NCI-H1417 (cell line): Measurements from ENCODE around the gene SLC6A9.

Experiments
- DNase-seq, 3 experiments: peaks; one replicate each; lab custom pipeline; 2025; lab: John Stamatoyannopoulos, UW

Gene SLC6A9

DNA sequence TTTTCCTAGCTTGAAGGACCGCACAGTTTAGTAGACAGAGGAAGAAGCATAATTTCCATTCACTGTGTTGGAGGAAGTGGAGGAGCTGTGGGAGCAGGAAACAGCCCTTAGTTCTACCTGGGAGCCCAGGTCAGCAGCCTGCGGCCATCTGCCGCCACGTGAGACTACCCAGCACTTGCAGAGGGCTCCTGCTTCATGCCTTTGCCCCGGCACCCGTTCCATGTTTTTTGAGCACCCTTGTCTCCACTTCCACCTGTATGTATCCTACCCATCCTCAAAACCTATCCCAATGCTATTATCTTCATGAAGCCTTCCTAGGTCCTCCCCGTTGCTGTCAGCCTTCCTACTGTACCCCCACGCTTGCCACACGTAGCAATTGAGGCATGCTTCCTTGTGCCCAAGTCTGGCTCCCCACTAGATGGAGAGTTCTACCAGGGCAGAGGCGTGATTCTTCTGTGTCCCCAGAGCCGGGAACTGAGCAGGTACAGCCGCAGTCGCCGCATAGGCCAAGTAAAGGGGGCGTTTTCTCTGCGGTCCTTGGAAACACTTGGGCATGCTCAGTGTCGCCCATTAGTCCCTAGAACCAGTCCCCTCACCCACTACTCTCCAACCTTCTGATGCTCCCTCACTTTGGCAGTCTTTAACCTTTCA is 1.9 kb downstream of the SLC6A9 start:
- DNase-seq: peak in 2 of 3 experiments; percentile 63 to 88

DNA sequence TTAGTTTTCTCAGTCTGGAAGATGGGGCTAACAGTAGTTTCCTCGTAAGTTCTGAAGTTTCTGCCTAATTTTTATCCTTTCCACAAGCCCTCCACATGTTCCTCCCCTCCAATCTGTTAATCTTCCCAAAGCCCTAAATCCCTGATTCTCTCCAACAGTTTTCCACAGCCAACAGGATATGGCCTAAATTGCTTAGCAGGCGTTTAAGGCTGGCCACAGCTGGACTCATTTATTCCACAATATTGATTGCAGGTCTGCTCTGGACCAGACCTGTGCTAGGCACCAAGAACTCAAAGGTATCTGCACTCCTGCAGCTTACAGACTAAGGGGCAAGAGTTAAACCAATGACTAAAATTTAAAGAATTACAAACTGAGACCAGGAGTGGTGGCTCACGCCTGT is 3.9 kb downstream of the SLC6A9 start:
- DNase-seq: no peak

DNA sequence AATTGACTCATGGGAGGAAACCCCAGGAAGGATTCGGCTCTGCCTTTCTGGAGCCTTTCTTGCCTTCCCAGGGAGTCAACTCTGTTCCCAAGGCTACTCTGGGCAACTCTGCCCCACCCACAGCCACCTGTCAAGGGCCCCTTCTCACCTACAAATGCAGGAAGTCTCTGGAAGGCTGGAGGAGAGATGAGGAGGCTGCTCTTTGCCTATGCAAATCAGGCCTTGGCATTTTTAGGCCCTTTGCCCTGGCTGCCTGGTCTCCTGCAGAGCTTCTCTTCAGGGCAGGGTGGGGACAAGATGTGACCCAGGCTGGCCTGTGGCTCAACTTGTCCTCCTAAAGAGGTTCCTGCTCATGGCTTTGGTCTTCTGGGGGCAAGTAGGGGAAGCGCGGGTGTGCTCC is 5.4 kb downstream of the SLC6A9 start:
- peak in 2 of 3 experiments; percentile 6 to 26 for DNase-seq

DNA sequence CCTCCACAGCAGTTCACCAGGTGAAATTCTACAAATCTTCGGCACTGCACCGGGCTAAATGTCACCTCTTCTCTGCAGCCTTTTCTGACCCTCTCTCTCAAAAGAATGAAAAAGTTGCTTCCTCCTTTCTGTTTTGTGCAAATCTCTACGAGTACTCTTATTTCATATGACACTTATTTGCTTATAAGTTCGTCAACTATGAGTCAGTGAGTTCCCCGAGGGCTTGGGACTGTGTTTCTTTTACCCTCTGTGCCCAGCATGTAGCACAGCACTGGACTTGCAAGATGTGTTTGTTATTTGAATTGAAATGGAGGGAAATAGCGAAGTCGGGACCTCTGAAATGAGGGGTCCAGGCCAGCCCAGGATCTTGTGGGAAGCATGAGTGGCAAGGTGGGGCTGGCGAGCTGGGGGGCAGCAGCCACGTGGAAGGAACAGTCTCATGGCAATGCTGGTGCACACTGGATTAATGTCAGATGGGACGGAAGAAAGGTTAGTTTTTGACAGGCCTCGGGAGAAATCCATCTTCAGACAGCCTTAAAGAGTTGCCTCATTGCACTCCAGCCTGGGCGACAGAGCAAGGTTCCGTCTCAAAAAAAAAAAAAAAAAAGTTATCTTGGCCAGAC is 6.2 kb downstream of the SLC6A9 start:
- DNase-seq: no peak

DNA sequence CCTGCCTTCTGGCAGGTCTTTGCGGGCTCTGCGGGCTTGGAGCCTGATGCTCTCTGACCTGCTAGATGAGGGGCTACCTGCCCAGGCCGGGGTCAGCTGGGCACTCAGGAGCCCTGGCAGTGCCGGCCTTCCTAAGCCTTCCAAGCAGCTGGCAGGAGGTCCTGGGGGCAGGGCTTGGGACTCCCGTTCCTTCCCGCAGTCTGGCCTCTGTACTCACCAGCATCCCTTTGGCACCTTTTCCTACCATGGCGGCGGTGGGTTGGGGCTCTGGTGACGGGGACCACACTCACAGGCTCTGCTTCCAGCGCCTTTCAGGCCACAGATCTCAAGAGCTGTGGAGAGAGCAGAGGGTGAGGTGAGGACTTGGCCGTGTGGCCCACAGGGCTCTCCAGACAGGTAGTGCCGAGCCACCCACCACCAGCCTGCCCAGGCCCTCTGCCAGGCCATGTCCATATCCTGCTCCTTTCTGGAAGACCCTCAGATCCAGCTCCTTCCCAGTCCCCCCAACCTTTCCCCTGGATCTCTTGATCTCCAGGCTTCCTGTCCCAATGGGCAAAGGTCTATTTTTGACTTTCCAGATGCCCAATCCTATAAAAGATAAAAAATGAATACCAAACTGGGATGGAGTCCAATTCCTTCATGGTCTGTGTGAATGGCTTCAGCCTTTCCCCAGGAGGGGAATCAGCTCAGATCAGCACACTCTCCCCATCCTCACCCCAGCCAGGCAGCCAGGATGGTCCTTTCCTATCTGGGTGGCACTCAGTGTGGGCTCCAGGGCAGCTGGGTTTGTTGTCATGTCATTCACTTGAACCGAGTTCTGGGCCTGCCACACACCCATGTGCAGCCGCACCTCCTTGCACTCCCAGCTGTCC is 7.0 kb downstream of the SLC6A9 start:
- no peak for DNase-seq

DNA sequence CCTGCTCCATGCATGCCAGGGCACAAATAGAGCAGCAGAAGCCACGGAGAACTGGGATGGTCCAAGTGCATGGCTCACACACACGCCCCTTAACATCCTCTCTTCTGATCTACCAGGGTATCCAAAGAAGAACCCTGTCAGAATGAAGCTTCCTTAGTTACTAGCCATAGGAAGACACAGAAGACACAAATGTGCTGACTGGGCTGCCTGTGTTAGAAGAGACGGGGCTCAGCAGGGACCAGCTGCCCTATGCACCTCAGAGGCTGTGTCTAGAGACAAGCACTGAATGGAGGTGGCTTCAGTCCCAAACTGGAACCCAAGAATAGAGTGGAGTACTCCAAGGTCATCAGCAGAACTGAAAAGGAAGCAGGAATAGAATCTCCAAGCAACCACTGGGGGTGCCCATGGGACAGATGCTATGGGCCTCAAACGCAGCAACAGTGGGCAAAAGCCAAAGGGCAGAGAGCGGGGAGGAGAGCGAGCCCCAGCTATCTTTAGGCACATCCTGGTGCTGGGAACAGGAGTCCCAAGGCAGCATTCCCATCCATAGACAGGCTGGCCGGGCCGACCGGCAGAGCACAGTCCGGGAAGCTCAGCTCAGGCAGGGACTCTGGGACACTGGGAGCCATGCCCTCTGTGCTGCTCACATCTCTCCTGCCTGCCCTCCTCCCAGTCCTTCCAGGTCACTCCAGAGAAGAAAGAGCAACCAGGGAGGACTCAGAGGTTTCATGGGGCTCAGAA is 9.5 kb downstream of the SLC6A9 start:
- DNase-seq: no peak

DNA sequence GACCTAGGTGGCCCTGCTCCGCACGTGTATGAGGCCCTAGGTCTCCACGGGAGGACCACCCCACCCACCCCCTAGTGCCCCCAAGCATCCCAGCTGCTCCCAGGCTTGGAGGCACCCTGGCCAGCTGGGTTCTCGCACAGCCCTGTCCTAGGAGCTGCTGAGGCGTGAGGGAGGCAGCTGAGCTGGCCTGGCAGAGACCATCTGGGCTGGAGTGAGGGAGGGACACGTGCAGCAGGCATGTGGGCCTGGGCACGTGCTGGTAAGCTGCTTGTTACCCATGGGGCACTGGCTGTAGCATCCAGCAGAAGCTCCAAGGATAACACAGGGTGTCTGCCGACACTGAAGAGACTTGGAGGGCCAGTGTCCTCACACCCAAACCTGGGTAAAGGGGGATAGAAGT is 10.1 kb downstream of the SLC6A9 start:
- no peak for DNase-seq

DNA sequence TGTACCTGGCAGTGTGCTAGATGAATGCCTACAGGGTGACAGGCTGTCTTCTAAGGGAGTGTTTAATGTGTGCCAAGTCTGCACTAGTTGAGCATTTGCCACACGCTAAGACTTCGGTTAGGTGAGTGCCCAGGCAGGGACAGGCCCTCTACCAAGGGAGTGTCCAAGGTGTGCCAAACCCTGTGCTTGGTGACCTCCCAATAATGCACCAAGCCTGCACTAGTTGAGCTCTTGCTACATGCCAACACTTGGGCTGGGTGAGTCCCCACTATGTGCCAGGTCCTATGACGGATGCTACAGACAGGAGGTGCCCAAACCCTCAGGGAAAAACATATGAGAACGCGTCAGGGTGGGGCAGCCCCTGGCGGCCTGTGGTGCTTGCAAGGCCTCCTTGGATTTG is 10.8 kb downstream of the SLC6A9 start:
- DNase-seq: no peak

DNA sequence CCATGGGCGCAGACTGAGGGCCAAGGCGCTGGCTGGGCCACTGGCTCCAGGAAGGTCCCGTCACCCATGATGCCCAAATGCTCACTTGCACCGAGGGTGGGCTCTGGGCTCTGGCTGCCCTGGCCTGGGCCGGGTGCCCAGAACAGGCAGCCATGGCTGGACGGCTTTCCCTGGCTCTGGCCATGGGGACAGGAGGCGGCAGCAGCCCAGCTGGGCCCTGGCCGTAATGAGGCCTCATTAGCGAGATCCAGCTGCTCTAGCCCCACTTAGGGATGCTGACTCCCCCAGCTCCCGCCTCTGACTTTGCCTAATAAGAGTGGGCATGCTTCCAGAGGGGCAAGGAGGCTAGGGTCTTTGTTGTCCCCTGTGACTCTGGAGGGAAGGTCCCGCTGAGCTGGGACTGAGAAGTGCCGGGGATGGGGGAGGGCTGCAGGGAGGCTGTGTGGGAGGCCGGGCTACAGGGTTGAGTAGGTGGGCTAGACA is 11.8 kb downstream of the SLC6A9 start:
- no peak for DNase-seq

DNA sequence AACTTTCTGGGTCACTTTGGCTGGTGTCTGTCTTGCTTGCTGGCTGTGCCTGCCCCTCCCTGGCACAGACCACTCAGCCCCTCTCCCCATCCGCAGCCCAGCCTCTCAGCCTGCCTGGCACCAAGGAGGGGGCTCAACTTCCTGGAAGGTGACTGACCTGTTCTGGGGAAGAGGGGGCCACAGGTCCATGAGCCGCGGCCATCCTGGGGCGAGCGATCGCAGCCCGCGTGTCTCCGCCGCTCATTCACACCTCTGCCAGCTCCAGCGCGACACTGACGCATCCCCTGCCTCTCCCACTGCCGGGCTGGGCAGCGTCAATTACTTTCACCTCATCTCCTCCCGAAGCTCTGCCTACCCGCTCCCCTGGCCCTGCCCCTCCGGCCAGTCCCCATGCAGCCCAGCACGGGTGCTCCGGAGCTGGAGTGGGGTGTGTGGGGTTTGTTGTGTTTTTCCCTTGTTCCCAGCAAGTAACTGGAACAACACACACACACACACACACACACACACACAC is 14.3 kb downstream of the SLC6A9 start:
- no peak for DNase-seq

DNA sequence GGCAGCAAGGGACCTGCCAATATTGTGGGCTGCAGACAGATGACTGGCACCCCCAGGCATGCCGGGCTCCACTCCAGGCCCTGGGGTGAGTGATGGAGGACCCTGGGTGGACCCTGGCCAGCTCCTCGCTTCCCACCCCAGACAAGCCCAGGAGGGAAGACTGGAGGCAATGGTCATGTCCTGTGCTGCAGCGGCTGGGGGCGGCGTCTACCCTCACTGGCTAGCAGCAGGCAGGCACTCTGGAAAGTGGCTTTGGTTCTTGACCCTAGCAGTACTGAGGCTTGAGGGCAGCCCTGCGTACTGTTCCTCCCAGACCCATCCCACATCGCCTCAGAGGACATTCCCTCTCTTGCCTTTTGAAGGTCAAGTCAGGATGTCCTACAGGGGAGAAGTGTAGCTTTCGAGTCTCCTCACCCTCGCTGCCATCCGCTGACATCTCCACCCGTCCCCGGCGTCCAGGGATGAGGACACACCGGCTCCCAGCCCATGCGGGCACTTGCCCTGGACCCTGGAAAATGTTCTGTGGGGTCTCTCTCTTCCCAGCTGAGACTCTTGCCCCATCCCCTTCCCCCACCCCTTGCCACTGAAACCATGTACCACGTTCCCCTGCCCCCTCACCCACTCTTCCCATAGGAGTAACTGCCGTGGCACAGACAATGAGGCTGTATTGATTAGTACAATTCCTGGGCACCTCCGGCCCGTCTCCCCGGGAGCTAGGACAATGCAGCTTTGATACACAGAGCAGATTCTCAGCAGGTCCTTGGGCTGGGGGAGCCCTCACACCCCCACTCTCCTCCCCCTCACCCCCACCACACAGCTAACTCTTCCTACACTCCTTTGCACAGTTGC is 15.0 kb downstream of the SLC6A9 start:
- DNase-seq: no peak

DNA sequence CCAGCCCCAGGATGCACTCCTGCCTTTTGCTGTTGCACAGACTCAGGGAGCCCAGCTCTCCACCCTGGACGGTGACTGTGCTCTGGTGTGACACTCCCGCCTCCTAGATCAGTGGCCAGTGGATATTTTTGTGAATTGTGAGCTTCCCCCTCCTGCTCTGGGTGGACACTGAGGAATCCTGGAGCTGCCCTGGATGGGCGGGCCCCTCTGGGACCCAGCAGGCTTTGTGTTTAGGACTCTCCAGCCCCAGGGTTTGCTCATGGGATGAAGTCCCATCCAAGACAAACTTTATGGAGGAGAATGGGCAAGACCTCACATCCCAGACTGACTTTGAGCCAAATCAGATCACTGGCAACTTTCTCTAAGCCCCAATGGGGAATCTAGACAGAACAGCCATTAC is 16.1 kb downstream of the SLC6A9 start:
- no peak for DNase-seq

DNA sequence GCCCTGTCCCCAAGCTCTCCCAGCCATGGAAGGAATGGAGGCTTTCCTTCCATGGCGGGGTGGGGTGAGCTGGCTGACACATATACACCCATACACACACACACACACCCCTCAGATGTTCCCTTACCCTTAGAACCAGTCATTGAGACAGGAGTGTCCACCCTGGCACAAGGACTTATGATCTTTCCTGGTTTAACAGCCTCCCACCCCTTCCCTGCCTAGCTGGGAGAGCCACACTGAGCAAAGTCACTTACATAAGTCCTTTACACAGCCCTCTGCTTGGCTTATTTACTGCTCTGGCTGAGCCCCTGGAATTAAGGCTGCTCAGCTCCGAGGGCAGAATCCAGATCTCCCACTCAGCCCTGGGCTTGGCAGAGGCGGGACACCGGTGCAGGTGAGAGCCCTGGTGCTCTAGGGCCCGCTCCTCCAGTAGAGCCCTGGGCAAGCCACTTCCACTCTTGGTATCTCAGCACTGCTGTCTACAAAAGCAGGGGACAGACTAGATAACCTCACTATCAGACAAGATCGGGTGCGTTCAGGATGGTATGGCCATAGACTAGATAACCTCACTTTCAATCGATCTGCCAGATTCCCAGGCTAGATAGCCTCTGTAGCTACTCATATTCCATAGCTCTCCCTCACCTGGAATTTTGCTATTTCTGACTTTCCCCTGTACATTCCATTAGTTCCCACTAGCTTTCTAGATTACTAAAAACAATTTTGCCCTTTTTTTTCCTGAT is 16.7 kb downstream of the SLC6A9 start:
- DNase-seq: no peak

DNA sequence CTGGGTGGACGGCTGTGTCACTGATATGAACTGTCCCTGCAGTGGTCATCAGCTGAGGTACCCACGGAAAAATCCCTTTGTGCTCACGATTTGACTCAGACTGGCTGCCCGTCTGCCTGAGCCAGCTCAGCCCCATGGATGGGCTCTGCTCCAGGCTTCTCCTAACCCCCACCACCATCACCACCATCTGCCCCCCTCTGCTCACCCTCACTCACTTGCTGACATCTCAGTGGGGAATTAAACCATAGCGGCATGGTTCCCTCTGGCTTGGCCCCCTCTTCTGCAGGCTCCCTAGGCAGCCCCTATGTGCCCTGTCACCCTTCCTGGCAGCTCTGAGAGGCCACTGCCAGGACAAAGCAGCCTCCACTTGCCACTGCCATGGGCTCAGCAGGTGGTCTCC is 17.3 kb downstream of the SLC6A9 start:
- no peak for DNase-seq

DNA sequence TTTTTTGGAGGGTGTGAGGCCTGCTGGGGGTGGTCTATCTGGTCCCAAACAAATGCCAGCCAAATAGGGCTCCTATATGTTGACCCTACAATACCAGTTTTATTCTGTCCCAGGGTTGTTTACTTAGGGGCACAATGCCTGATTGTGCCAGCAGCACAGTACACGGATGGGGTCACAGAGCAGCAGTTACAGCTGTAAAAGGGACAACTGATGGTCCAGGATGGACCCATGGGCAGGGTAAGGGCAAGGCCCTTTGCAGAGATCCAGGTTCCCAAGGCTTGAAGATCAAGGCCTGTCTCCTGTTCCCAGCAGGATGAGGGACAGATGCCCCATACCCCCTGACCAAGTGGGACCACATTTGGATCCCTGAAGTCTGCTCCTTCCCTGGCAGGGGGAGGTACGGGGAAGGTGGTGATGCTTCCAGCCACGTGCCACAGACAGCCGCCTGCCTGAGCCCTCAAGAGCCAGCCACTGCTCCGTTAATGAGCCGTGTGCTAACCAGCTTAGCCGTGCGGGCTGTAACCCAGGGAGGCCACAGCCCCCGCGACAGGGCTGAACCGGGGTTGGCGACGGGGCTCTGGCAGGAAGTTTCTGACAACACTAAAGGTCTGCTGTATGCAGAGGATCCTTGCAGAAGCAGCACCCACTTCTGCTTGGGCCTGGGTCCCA is 18.2 kb downstream of the SLC6A9 start:
- no peak for DNase-seq

DNA sequence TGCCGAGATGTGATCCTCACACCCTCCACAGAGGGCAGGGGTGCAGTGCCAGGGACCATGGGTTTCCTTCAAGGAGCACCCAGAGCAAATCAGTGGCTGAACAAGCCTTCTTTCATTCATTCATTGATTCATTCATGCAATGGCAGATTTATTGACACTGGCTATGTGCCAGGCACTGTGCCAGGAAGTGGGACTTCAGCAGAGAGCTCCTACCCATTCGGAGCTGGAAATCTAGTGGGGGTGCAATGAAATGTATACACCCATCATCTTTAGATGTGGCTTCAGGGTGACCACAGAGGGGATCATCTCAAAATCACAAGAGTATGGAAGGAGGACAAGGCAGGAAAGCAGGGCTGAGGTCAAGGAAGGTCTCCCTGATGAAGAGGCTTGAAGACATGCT is 18.9 kb downstream of the SLC6A9 start:
- no peak for DNase-seq

DNA sequence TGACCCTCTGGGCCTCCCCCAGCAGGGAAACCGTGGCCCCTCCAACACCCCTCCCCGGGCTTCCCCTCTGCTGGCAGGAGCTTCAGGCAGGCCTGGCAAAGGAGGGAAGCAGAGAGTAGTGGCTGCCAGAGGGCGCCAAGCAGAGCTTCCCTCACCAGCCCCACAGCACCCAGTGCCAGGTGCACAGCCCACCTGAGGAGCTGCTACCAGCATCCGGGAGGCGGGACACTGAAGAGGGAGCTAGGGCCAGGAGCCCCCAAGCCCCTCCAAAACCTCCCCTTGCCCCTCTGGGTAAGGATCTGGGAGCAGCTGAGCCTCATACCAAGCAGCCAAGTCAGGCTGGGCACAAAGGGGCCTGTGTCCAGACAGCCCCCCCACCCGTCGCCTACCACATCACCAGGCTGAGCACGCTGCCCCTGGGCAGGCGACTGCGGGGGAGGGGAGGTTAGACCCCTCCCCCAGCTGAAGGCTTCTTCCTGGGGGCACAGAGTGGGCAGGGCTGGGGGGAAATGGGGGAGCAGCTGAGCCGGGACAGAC is 20.3 kb downstream of the SLC6A9 start:
- no peak for DNase-seq

DNA sequence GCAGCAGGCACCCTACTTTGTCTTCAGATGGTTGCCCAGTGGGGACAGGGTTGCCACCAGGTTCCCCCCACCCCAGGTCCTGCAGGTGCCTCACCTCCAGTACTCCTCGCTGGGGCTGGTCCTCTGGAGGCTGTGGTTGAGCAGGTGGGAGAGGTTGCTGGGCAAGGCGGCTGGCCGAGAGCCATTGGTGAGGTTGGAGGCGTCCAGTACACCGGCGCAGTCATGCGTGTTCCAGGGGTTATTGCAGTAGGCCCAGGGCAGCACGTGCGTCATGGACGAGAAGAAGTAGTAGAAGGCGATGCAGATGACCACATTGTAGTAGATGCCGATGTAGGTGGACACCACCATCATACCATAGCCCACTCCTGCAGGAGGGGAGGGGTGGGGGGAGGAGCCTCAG is 23.0 kb downstream of the SLC6A9 start:
- no peak for DNase-seq

DNA sequence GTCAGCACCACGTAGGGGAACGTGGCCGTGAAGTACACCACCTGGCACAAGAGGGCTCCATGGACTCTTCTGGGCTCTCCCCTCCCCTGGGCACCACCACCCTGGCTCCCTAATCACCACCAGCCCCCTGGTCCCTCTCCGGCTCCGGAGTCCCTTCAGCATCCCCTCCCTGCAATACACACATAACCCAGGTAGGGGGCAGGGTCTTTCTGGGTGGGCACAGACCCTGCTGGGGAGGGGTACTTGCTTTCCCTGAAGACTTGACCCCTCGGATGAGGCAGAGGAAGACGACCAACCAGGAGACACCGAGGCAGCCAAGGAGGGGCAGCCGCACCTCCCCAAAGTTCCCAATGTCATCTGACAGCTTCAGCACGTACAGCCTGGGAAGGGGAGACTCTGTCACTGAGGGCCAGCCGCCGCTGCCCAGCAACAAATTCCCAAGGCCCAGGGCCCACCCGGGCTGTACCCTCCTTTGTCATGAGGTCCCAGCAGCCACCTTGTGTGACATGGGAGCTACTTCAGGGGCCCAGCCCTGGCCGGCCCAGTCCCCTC is 28.6 kb downstream of the SLC6A9 start:
- no peak for DNase-seq
